ENCODE results near the gene CAMK2G.
A peak's percentile ranks its signal among the peaks of the same experiment; 100 is the strongest.

CAMK2G gene

DNA sequence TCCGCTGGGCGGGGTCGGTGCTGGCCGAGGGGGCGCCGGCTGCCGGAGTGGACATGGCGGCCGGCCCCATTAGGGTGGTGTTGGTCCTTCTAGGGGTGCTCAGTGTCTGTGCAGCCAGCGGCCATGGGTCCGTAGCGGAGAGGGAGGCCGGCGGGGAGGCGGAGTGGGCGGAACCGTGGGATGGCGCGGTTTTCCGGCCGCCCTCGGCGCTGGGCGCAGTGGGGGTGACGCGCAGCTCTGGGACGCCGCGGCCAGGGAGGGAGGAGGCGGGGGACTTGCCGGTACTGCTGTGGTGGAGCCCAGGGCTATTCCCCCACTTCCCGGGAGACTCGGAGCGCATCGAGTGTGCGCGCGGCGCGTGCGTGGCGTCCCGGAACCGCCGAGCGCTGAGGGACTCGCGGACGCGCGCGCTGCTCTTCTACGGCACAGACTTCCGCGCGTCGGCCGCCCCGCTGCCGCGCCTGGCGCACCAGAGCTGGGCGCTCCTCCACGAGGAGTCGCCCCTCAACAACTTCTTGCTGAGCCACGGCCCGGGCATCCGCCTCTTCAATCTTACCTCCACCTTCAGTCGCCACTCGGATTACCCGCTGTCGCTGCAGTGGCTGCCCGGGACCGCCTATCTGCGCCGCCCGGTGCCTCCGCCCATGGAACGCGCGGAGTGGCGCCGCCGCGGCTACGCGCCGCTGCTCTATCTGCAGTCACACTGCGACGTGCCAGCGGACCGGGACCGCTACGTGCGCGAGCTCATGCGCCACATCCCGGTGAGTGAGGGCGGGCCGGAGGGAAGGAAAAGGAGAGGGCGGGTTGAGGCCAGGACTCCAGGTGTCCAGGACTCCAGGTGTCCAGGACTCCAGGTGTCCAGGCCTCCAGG is 101.8 kb downstream of the CAMK2G start:
- DNase-seq (ENCODE audit: low read depth in 2 of 2) = peak; percentile 64 to 74

DNA sequence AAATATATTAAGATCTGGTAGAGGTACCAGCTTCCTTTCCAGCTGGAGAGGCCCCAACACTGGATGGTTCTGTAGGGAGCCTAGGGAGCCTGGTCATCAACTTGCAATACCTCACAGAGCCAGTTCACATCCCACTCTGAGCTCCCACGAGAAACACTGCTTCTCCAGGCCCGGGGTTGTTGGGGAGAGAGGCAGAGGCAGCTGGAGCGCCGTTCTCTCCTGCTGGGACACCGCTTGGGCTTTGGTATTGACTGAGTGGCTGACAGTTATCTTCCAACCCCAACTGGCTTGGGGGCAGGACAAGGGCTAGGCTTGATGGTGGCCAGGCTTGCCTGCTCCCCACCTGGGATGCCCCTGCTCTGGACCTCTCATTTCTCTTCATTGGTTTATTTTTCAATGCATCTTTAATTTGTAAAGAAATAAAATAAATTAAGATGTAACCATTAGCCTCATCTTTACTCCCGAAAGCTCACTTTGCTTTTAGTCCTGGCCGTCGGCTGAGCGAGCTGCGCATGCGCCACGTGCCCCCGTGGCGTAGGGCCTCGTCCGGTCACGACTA is 102.6 kb downstream of the CAMK2G start:
- peak; percentile 60 to 64 for DNase-seq (ENCODE audit: low read depth in 2 of 2)

DNA sequence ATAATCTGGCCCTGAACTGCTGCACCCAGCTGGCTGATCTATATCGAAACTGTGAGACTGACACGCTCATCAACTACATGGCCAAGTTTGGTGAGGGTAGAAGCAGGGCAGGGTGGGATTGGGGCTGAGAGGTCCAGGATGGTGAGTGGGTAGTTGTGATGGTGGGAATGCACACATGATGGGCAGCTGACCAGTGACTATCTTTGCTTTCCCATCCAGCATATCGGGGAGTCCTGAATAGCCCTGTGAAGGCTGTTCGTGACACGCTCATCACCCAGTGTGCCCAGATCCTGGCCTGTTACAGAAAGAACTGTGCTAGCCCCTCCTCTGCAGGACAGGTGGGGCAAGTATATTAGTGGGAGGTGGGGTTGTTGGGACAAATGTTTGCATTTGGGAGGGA is 105.0 kb downstream of the CAMK2G start:
- no peak for DNase-seq (ENCODE audit: low read depth in 2 of 2)

DNA sequence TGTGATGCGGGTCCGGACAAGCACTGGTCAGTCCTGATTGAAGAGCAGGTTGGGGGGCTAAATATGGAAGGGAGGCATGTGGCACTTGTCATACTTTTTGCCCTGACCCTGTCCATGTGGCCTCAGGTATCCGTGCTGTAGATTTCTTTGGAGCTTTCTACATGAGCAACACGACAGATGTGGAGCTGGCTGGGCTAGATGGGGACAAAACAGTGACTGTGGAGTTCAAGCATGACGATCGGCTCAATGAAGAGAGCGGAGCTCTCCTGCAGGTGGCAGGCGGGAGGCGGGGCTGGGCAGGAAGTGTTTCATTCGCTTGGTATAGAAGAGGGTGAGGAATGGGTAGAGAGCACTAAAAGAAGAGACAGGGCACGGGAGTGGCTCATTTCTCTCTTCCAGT is 105.5 kb downstream of the CAMK2G start:
- peak in 1 of 2 donors; percentile 41 for DNase-seq (ENCODE audit: low read depth in 2 of 2)

DNA sequence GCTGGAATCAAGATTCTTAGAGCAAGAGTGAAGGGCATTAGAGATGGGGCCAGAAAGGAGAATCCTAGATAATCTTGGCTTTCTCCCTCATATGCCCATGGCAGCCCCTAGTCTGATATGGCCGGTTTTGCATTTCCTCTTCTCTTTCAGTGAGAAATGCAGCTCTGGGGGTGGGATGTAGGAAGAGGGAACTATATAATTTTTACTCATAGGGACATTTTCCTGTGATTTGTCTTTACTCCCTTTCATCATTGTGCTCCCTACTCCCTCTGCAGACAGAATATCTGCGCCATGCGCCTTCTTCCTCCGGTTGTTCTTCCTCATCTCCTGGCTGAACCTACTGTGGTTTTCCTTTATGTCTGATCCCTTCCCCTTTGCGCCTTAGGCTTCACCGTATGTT is 109.3 kb downstream of the CAMK2G start:
- no peak for DNase-seq (ENCODE audit: low read depth in 2 of 2)

DNA sequence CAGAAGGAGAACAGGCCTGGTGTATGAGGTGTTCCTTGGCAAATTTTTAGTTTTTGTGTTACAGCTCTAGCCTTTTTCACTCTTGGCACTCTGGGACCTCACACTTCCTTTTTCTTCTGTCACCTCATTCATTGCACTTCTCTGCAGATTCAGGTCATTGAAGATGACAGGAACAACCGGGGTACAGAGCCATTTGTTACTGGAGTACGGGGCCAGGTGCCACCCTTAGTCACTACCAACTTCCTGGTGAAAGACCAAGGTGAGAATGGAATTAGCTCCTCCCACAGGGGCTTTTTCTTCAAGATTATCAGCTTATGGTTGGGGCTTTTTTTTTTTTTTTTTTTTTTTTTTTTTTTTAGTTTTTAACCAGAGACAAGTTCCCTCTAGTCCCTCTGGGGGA is 111.0 kb downstream of the CAMK2G start:
- no peak for DNase-seq (ENCODE audit: low read depth in 2 of 2)

DNA sequence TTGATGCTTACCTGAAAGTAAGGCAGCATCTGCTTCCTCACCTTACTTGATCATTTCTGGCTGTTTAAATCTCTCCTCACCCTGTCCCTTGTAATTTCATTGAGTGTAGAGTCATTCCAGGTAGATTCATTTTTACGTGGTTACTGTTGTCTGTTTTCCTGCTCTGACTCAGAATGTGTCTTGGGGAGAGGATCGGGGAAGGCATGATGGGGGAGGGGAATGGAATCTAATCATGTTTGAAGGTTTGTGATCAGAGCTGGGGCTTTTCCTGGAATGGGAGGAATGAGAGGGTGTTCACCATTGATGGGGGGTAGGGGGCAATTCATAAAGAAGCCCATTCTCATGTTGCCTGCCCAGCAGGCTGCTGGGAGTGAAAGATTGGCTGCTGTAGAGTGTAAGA is 111.4 kb downstream of the CAMK2G start:
- DNase-seq (ENCODE audit: low read depth in 2 of 2) = no peak
